Measurements from ENCODE around the gene MAGI1. TPM values are rescaled to one million over a fixed set of nuclear protein-coding genes. Genes with fewer than 3 reads are reported as not detected.

The MAGI1 gene
- total and polyA plus RNA-seq, 7 donors, result 10.2 to 54.0 (median 29.8) TPM

DNA sequence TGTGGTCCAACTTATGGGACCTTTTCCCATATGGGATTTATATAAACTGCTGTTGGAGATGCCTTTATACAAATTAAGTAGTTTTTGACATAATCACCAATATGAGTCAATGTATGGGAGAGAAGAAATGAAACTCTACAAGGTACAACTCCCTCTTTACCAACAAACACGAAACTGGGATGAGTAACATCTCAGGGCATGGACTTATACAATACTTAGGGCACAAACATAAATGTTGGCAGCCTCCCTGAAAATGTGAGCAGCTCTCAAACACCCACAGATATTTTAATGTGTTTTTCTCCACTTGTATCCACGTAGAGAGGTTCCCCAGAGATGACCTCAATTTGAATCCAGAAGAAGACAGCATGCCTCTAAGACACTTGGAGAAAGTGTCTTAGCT, 161.6 kb downstream of the MAGI1 start:
- no peaks in the 10 kb centered on the region for H3K27me3 ChIP-seq
- H3K4me3 ChIP-seq, result no peak overlapping the region
- no peak for DNase-seq
- intact Hi-C loops (cut with DNase I), result no loop called here
- H3K27ac ChIP-seq, result no peak overlapping the region
- peaks cover 0 to 8% (median 0%) of the 10 kb centered on the region in 4 donors for H3K4me1 ChIP-seq
- no peak for TF ChIP-seq EP300 (IDR thresholded peaks at IDR 0.05)
- no peak for TF ChIP-seq POLR2AphosphoS5 (IDR thresholded peaks at IDR 0.05)
- no peak for TF ChIP-seq POLR2A (IDR thresholded peaks at IDR 0.05)
- TF ChIP-seq, protein P1, sequence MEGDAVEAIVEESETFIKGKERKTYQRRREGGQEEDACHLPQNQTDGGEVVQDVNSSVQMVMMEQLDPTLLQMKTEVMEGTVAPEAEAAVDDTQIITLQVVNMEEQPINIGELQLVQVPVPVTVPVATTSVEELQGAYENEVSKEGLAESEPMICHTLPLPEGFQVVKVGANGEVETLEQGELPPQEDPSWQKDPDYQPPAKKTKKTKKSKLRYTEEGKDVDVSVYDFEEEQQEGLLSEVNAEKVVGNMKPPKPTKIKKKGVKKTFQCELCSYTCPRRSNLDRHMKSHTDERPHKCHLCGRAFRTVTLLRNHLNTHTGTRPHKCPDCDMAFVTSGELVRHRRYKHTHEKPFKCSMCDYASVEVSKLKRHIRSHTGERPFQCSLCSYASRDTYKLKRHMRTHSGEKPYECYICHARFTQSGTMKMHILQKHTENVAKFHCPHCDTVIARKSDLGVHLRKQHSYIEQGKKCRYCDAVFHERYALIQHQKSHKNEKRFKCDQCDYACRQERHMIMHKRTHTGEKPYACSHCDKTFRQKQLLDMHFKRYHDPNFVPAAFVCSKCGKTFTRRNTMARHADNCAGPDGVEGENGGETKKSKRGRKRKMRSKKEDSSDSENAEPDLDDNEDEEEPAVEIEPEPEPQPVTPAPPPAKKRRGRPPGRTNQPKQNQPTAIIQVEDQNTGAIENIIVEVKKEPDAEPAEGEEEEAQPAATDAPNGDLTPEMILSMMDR (IDR thresholded peaks at IDR 0.05), result no peak
- 72 to 86% methylated on average over 2 of the region's 2 CpGs for WGBS, 2 donors
- H3K36me3 ChIP-seq, result no peaks in the 10 kb centered on the region
- no peaks in the 10 kb centered on the region for H3K9me3 ChIP-seq

DNA sequence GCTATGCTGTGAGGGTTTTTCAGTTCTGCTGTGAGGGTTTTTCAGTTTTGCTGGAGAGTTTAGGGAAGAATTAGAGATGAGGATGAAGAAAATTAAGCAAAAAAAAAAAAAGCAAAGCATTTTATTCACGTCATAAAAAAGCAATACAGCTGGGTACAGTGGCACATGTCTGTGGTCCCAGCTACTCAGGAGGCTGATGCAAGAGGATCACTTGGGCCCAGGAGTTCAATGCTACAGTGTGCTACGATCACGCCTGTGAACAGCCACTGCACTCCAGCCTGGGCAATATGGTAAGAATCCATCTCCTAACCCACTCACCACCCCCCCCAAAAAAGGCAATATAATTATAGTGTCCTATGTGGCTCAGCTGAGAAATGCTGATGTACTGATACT, 162.7 kb downstream of the MAGI1 start:
- peaks cover 0 to 16% (median 6%) of the 10 kb centered on the region in 4 donors for H3K4me1 ChIP-seq
- no peak for DNase-seq
- no peaks in the 10 kb centered on the region for H3K27me3 ChIP-seq
- H3K27ac ChIP-seq, result no peak overlapping the region
- no peaks in the 10 kb centered on the region for H3K36me3 ChIP-seq
- WGBS, 2 donors, result 78 to 91% methylated on average over 3 of the region's 3 CpGs
- H3K9me3 ChIP-seq, result no peaks in the 10 kb centered on the region
- intact Hi-C loops (cut with DNase I), result no loop called here
- no peak overlapping the region for H3K4me3 ChIP-seq
- TF ChIP-seq POLR2A (IDR thresholded peaks at IDR 0.05) (no peak), EP300 (IDR thresholded peaks at IDR 0.05) (no peak), POLR2AphosphoS5 (IDR thresholded peaks at IDR 0.05) (no peak)
- TF ChIP-seq, protein P1 (IDR thresholded peaks at IDR 0.05), result no peak

DNA sequence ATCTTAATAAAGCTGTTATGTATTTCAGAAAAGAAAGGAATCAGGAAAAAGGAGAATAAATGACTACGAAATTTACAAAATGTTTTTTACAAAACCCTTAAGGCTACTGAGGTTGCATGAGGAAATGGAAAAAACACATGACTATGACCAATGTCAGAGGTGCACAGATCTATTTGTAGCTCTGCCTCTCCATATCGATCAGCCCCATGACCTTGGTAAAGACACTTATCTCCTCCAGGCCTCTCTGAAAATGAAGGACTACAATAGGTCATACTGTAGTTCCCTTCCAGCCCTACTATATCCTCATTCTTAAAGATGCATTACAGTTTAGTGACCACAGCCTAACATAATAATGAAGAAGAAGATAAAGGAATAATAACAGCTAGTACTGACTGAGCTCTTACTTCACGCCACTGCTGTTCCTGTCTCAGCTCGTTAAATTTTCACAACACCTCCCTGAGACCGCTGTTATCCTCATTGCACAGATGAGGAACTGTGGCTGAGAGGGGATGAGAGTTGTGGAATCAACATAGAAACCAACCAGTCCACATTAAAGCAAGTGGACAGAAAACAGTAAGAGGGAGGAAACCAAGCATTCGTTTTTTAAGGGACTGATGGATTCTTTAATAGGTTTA, 163.2 kb downstream of the MAGI1 start:
- H3K36me3 ChIP-seq, result no peaks in the 10 kb centered on the region
- H3K27ac ChIP-seq, result no peak overlapping the region
- H3K9me3 ChIP-seq, result no peaks in the 10 kb centered on the region
- no peak overlapping the region for H3K4me3 ChIP-seq
- peaks cover 0 to 18% (median 7%) of the 10 kb centered on the region in 4 donors for H3K4me1 ChIP-seq
- WGBS, 2 donors, result 76 to 80% methylated on average over 6 of the region's 6 CpGs
- H3K27me3 ChIP-seq, result no peaks in the 10 kb centered on the region
- no peak for DNase-seq
- intact Hi-C loops (cut with DNase I), result no loop called here
- TF ChIP-seq POLR2A (IDR thresholded peaks at IDR 0.05) (no peak), POLR2AphosphoS5 (IDR thresholded peaks at IDR 0.05) (no peak), EP300 (IDR thresholded peaks at IDR 0.05) (no peak)
- TF ChIP-seq, protein P1 (IDR thresholded peaks at IDR 0.05), result no peak

DNA sequence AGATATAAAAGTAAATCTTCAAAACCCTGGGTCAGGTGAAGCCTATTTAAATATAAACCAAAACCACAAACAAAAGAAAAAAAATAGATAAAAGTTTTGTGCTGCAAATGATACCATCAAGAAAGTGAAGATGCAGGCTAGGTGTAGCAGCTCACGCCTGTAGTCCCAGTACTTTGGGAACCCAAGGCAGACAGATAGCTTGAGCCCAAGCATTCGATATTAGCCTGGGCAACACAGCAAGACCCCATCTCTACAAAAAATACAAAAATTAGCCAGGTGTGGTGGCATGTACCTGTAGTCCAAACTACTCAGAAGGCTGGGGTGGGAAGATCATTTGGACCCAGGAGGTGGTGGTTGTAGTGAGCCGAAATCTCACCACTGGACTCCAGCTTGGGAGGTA, 164.8 kb downstream of the MAGI1 start:
- intact Hi-C loops (cut with DNase I), result no loop called here
- Histone ChIP-seq H3K4me3 (no peak overlapping the region), H3K27ac (no peak overlapping the region), H3K9me3 (no peaks in the 10 kb centered on the region), H3K36me3 (no peaks in the 10 kb centered on the region), H3K4me1 (peaks cover 0 to 18% (median 7%) of the 10 kb centered on the region in 4 donors), H3K27me3 (no peaks in the 10 kb centered on the region)
- TF ChIP-seq POLR2A (IDR thresholded peaks at IDR 0.05) (no peak), EP300 (IDR thresholded peaks at IDR 0.05) (no peak), POLR2AphosphoS5 (IDR thresholded peaks at IDR 0.05) (no peak)
- TF ChIP-seq, protein P1 (IDR thresholded peaks at IDR 0.05), result no peak
- 91 to 96% methylated on average over 3 of the region's 3 CpGs for WGBS, 2 donors
- DNase-seq, result no peak

DNA sequence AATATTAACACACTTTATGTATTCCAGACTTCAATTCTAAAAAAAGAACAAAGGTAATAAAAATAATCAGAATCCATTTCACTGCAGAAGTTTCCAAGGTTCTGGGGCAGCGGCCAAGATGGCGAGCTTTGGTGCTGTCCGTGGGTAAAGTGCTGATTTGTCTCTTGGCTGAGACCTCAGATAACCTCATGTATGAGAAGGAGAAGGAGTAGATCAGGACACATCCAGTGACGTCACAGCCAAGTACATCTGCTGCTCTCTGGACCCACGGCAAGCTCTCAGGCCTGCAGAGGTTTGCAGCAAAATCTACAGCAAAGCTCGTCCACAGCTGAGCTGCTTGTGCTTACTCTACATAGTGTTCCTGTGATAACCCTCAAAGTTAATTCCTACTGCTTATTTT, 165.7 kb downstream of the MAGI1 start:
- H3K27me3 ChIP-seq, result no peaks in the 10 kb centered on the region
- no peak overlapping the region for H3K27ac ChIP-seq
- 82 to 88% methylated on average over 6 of the region's 6 CpGs for WGBS, 2 donors
- H3K9me3 ChIP-seq, result no peaks in the 10 kb centered on the region
- no peak for DNase-seq
- no peak overlapping the region for H3K4me3 ChIP-seq
- no peaks in the 10 kb centered on the region for H3K36me3 ChIP-seq
- peaks cover 0 to 18% (median 7%) of the 10 kb centered on the region in 4 donors for H3K4me1 ChIP-seq
- intact Hi-C loops (cut with DNase I), result no loop called here
- TF ChIP-seq POLR2AphosphoS5 (IDR thresholded peaks at IDR 0.05), result no peak
- no peak for TF ChIP-seq POLR2A (IDR thresholded peaks at IDR 0.05)
- no peak for TF ChIP-seq EP300 (IDR thresholded peaks at IDR 0.05)
- TF ChIP-seq, protein P1 (IDR thresholded peaks at IDR 0.05), result no peak
